H1 (cell line): ENCODE results near the gene ATP6V1F. TPM values are rescaled to one million over a fixed set of nuclear protein-coding genes. Genes with fewer than 3 reads are reported as not detected.

Source experiments
- CTCF ChIA-PET: fragments of 300-600 bp; sonication (Branson Sonifier 250); formaldehyde crosslinking; loops from one replicate; lab custom pipeline; 2021; ENCODE audit not compliant: partially characterized antibody; lab: Charles Lee
- POLR2A ChIA-PET: fragments of 300-600 bp; sonication (Branson Sonifier 250); formaldehyde crosslinking; loops from one replicate; lab custom pipeline; 2021; ENCODE audit warnings: inconsistent platforms; ENCODE audit not compliant: partially characterized antibody; lab: Charles Lee
- DNase-seq, 2 experiments: peaks; one replicate each; pipeline versions ENCODE4 v3.0.0 to v3.0.0-alpha.2; 2010 to 2022; ENCODE audit warnings: low spot score in 2 of 2, low read depth in 1 of 2, mixed read lengths in 1 of 2
- FAIRE-seq: peaks from 2 replicates; lab custom pipeline; 2011; peaks lifted over from hg19 to GRCh38; lab: Jason Lieb, UNC
- H2AFZ ChIP-seq: 2 replicates; pipeline ENCODE4 v1.8.1; 2012; ENCODE audit warnings: low read length, inconsistent platforms
- H2AK5ac ChIP-seq: 2 replicates; pipeline ENCODE4 v1.6.1; 2013; ENCODE audit warnings: low read depth, low read length
- H2BK120ac ChIP-seq: replicated peaks from 2 replicates; pipeline ENCODE3; 2013; ENCODE audit warnings: low read depth, low read length, inconsistent platforms
- H2BK12ac ChIP-seq: 2 replicates; pipeline ENCODE4 v1.6.1; 2013; ENCODE audit warnings: low read depth, low read length
- H2BK15ac ChIP-seq: 2 replicates; pipeline ENCODE4 v1.6.1; 2013; ENCODE audit warnings: low read length
- H2BK20ac ChIP-seq: 2 replicates; pipeline ENCODE4 v1.6.1; 2013; ENCODE audit warnings: low read length
- H2BK5ac ChIP-seq: 2 replicates; pipeline ENCODE4 v1.6.1; 2013; ENCODE audit warnings: low read depth, low read length
- H3K14ac ChIP-seq: 2 replicates; pipeline ENCODE4 v1.6.1; 2013; ENCODE audit warnings: inconsistent platforms; ENCODE audit not compliant: insufficient read length
- H3K18ac ChIP-seq: 2 replicates; pipeline ENCODE4 v1.6.1; 2013; ENCODE audit warnings: low read length; ENCODE audit errors: extremely low read depth
- H3K23ac ChIP-seq: 2 replicates; pipeline ENCODE4 v1.6.1; 2013; ENCODE audit warnings: inconsistent platforms; ENCODE audit not compliant: insufficient read length
- H3K23me2 ChIP-seq: 2 replicates; pipeline ENCODE4 v1.6.1; 2013; ENCODE audit warnings: low read depth, low read length
- H3K27ac ChIP-seq: 2 replicates; pipeline ENCODE4 v1.6.1; 2011; ENCODE audit warnings: low read depth, low read length, inconsistent platforms
- H3K27me3 ChIP-seq, 4 experiments: replicated peaks in 1 of 4; 1 replicate in 1 of 4; 2 replicates in 3 of 4; pipeline versions ENCODE4 v1.6.1 to v1.8.1; 2011 to 2013; ENCODE audit warnings: low read length in 3 of 4, mild to moderate bottlenecking in 3 of 4, inconsistent platforms in 2 of 4, mixed read lengths in 2 of 4, moderate library complexity in 1 of 4; ENCODE audit not compliant: control insufficient read depth in 3 of 4, insufficient read depth in 3 of 4; ENCODE audit errors: extremely low read depth in 1 of 4
- H3K36me3 ChIP-seq, 4 experiments: 2 replicates each; pipeline versions ENCODE4 v1.6.1 to v1.8.1; 2011 to 2013; ENCODE audit warnings: mild to moderate bottlenecking in 4 of 4, low read length in 3 of 4, moderate library complexity in 2 of 4, control low read depth in 1 of 4, inconsistent platforms in 1 of 4; ENCODE audit not compliant: insufficient read depth in 4 of 4, control insufficient read depth in 2 of 4
- H3K4ac ChIP-seq: replicated peaks from 2 replicates; pipeline ENCODE3; 2013; ENCODE audit warnings: low read length, low read depth, mixed read lengths, inconsistent platforms; ENCODE audit not compliant: insufficient read length
- H3K4me1 ChIP-seq, 4 experiments: replicated peaks in 1 of 4; 1 replicate in 1 of 4; 2 replicates in 3 of 4; pipeline versions ENCODE4 v1.6.1 to v1.8.1; 2011 to 2013; ENCODE audit warnings: low read length in 3 of 4, inconsistent platforms in 2 of 4, mixed read lengths in 1 of 4; ENCODE audit not compliant: insufficient read depth in 4 of 4, control insufficient read depth in 3 of 4
- H3K4me2 ChIP-seq, 2 experiments: 2 replicates each; pipeline versions ENCODE4 v1.6.1 to v1.8.1; 2011 to 2013; ENCODE audit warnings: low read depth in 2 of 2, low read length in 2 of 2, control low read depth in 1 of 2, inconsistent platforms in 1 of 2, mild to moderate bottlenecking in 1 of 2; ENCODE audit not compliant: insufficient read depth in 1 of 2
- H3K4me3 ChIP-seq, 4 experiments: fragments of 200-600, 300-600 bp in 1 of 4; sonication (generic), shearing (Covaris generic), sonication (Bioruptor Twin) in 1 of 4; 2 replicates each; pipeline versions ENCODE4 v1.5.1 to v1.8.1; 2011 to 2016; ENCODE audit warnings: low read length in 4 of 4, low read depth in 3 of 4, control low read depth in 2 of 4, inconsistent platforms in 2 of 4, mild to moderate bottlenecking in 2 of 4, mixed read lengths in 1 of 4, moderate library complexity in 1 of 4; ENCODE audit not compliant: insufficient read depth in 2 of 4; ENCODE audit errors: extremely low read depth in 1 of 4
- H3K56ac ChIP-seq: replicated peaks from 2 replicates; pipeline ENCODE3; 2013; ENCODE audit warnings: low read depth, mild to moderate bottlenecking, mixed read lengths, low read length, inconsistent platforms; ENCODE audit not compliant: insufficient read length
- H3K79me1 ChIP-seq: 2 replicates; pipeline ENCODE4 v1.6.1; 2013; ENCODE audit warnings: low read depth, low read length, control low read depth
- H3K79me2 ChIP-seq, 2 experiments: 2 replicates each; pipeline versions ENCODE4 v1.6.1 to v1.8.1; 2012 to 2013; ENCODE audit warnings: low read length in 2 of 2, mild to moderate bottlenecking in 2 of 2, inconsistent platforms in 1 of 2; ENCODE audit not compliant: insufficient read depth in 2 of 2, control insufficient read depth in 1 of 2
- H3K9ac ChIP-seq, 4 experiments: replicated peaks in 1 of 4; 1 replicate in 1 of 4; 2 replicates in 3 of 4; pipeline versions ENCODE4 v1.6.1 to v1.8.1; 2011 to 2013; ENCODE audit warnings: low read depth in 3 of 4, low read length in 3 of 4, control low read depth in 2 of 4, mild to moderate bottlenecking in 2 of 4, moderate library complexity in 2 of 4, inconsistent platforms in 1 of 4; ENCODE audit errors: extremely low read depth in 1 of 4
- H3K9me3 ChIP-seq, 2 experiments: 2 replicates each; pipeline versions ENCODE4 v1.6.1 to v1.8.1; 2012 to 2013; ENCODE audit warnings: mild to moderate bottlenecking in 2 of 2, moderate library complexity in 2 of 2, control low read depth in 1 of 2, inconsistent platforms in 1 of 2, low read depth in 1 of 2, low read length in 1 of 2, mixed read lengths in 1 of 2; ENCODE audit not compliant: insufficient read depth in 2 of 2
- H4K20me1 ChIP-seq, 2 experiments: replicated peaks in 1 of 2; 2 replicates each; pipeline versions ENCODE3 to v1.8.1; 2011 to 2013; ENCODE audit warnings: inconsistent platforms in 2 of 2, low read length in 2 of 2, mild to moderate bottlenecking in 1 of 2; ENCODE audit not compliant: insufficient read depth in 2 of 2, control insufficient read depth in 1 of 2
- H4K5ac ChIP-seq: 2 replicates; pipeline ENCODE4 v1.6.1; 2013; ENCODE audit warnings: low read length, low read depth, mixed read lengths, inconsistent platforms; ENCODE audit not compliant: insufficient read length
- H4K8ac ChIP-seq: 2 replicates; pipeline ENCODE4 v1.8.0; 2013; ENCODE audit warnings: mild to moderate bottlenecking, moderate library complexity, low read length, inconsistent platforms; ENCODE audit not compliant: insufficient read depth; ENCODE audit errors: extremely low read depth
- H4K91ac ChIP-seq: replicated peaks from 2 replicates; pipeline ENCODE3; 2013; ENCODE audit warnings: low read length, mixed read lengths, inconsistent platforms; ENCODE audit not compliant: insufficient read length
- BCL11A ChIP-seq, 2 experiments: IDR thresholded peaks; one replicate each; pipeline ENCODE4 v1.6.1; 2011; ENCODE audit warnings: low read depth in 2 of 2, low read length in 2 of 2, mild to moderate bottlenecking in 2 of 2
- CREB1 ChIP-seq: IDR thresholded peaks from 2 replicates; pipeline ENCODE4 v1.6.1; 2012; ENCODE audit warnings: inconsistent platforms
- EP300 ChIP-seq, 2 experiments: IDR thresholded peaks; 1 replicate in 1 of 2; 2 replicates in 1 of 2; pipeline ENCODE4 v1.6.1; 2011 to 2012; ENCODE audit warnings: low read depth in 2 of 2, low read length in 2 of 2, mild to moderate bottlenecking in 2 of 2, borderline replicate concordance in 1 of 2, inconsistent platforms in 1 of 2, moderate library complexity in 1 of 2
- SRF ChIP-seq: IDR thresholded peaks from 2 replicates; pipeline ENCODE4 v1.6.1; 2011; ENCODE audit warnings: mild to moderate bottlenecking, low read depth, low read length, moderate library complexity
- WGBS, 2 experiments: shearing (Covaris generic) in 1 of 2; methylation state at CpG; one replicate each; pipeline versions ENCODE4 v1.1.6 to v1.1.7; 2013 to 2015; ENCODE audit warnings: low lambda C conversion rate in 2 of 2, mixed read lengths in 2 of 2, inconsistent platforms in 1 of 2, low coverage in 1 of 2, missing lambda C conversion rate in 1 of 2; ENCODE audit not compliant: insufficient replicate concordance in 2 of 2, insufficient coverage in 1 of 2, insufficient read length in 1 of 2; ENCODE audit errors: extremely low coverage in 1 of 2, missing lambda C conversion rate in 1 of 2; 5-methylcytosine and 5-hydroxymethylcytosine counted together
- polyA plus RNA-seq, 7 experiments: library from polyadenylated mRNA; depleted of rRNA in 3 of 7; stranded (reverse) in 5 of 7; unstranded in 2 of 7; fragments of >200 nt in 5 of 7; fragments of 200-250 nt in 2 of 7; gene quantifications; 1 replicate in 5 of 7; 2 replicates in 1 of 7; 4 replicates in 1 of 7; pipeline versions ENCODE4 v1.2.1 to v1.2.3, GENCODE V29; 2011 to 2013; ENCODE audit warnings: missing spikeins in 2 of 7, mixed read lengths in 2 of 7
- total RNA-seq: library from RNA; stranded (reverse); fragmentation: NEBNext Ultra II Directional; extraction: Animal tissue kit (Norgen Biotek cat#: 25700); gene quantifications from 2 replicates; pipeline ENCODE4 v1.2.1, GENCODE V29; 2021

Gene ATP6V1F
- total and polyA plus RNA-seq, 2 of the 8 experiments (the other 6 are each of a cell fraction or from before 2014, with no cell fraction given), result 104 to 318 TPM

DNA sequence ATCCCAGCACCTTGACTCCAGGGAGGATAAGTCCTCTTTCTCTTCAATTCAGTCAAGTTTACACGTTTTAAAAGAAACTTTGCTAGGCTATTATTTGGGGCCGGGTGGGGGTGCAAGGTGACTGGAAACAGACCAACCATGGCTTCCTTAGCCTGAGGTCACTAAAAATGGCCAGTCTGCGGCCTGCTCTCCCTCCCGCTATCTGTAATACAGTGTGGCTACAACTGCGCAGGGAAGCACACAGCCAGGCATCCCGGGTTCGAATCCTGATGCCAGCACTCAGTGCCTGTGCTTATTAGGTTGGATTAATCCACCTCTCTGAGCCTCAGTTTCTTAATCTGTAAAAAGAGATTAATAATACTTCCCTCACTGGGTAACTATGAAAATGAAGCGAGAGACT is 19.5 kb downstream of the ATP6V1F start:
- Histone ChIP-seq H3K23ac (no peak overlapping the region), H3K79me2 (no peaks in the 10 kb centered on the region), H3K14ac (no peak overlapping the region), H3K9me3 (no peaks in the 10 kb centered on the region), H4K5ac (no peak overlapping the region), H3K4me3 (no peak overlapping the region), H2BK5ac (no peak overlapping the region), H2BK15ac (no peak overlapping the region), H3K4ac (no peak overlapping the region), H4K8ac (no peak overlapping the region), H3K36me3 (no peaks in the 10 kb centered on the region), H2BK120ac (no peak overlapping the region), H2BK20ac (no peak overlapping the region), H3K27ac (no peak overlapping the region), H3K18ac (no peak overlapping the region), H3K4me2 (no peak overlapping the region), H2AK5ac (no peak overlapping the region), H4K20me1 (no peaks in the 10 kb centered on the region), H3K56ac (no peak overlapping the region), H3K79me1 (no peaks in the 10 kb centered on the region), H3K4me1 (peaks cover 0 to 11% (median 5%) of the 10 kb centered on the region in 4 experiments; a peak in 4 of 7 replicates), H3K27me3 (no peaks in the 10 kb centered on the region), H3K9ac (no peak overlapping the region), H3K23me2 (peaks cover under 1% of the 10 kb centered on the region; the same call in 1 of the 2 replicates), H2AFZ (no peak overlapping the region), H4K91ac (no peak overlapping the region), H2BK12ac (no peak overlapping the region)
- 84% methylated on average over 8 of the region's 8 CpGs; no CpG with 5 or more reads in 1 of the 2 experiments for WGBS, 2 experiments
- ChIA-PET POLR2A (interaction anchor here (1.0 to 2.6 kb wide), 3 partner anchors 19 to 51 kb away, joined by 3 to 14 read pairs (median 6); partner anchors contain the start of gene ATP6V1F), CTCF (interaction anchor here (0.5 to 10.3 kb wide), 13 partner anchors 11 to 220 kb away, joined by 3 to 189 read pairs (median 13); partner anchors contain the start of genes ATP6V1F and CCDC136)
- TF ChIP-seq BCL11A (IDR thresholded peaks at IDR 0.05; ENCODE audit: low read depth in 2 of 2, low read length in 2 of 2) (no peak), SRF (no peak), CREB1 (no peak), EP300 (IDR thresholded peaks at IDR 0.05; ENCODE audit: borderline replicate concordance in 1 of 2, low read depth in 2 of 2, low read length in 2 of 2) (no peak)
- DNase-seq, result no peak
- no peak for FAIRE-seq
